NK-92 (cell line): ENCODE measurements around the gene CNKSR3.

ENCODE experiments used
- DNase-seq: peaks from one replicate; lab custom pipeline; 2025; ENCODE audit not compliant: unreplicated experiment; lab: John Stamatoyannopoulos, UW

The CNKSR3 gene

DNA sequence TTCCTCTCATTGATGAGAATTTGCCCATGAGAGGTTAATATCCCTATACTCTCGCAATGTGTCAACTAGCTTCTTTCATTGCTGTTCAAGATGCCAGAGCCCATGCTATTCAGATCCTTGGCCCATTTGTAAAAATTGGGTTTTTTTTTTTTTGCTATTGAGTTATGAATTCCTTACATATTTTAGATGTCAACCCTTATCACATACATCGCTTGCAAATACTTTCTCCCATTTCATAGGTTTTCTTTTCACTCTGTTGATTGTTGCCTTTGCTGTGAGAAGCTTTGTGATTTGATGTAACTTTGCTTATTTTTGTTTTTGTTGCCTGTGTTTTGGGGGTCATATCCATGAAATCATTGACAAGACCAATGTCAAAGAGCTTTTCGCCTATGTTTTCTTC lies 121.7 kb downstream of the CNKSR3 start:
- no peak for DNase-seq

DNA sequence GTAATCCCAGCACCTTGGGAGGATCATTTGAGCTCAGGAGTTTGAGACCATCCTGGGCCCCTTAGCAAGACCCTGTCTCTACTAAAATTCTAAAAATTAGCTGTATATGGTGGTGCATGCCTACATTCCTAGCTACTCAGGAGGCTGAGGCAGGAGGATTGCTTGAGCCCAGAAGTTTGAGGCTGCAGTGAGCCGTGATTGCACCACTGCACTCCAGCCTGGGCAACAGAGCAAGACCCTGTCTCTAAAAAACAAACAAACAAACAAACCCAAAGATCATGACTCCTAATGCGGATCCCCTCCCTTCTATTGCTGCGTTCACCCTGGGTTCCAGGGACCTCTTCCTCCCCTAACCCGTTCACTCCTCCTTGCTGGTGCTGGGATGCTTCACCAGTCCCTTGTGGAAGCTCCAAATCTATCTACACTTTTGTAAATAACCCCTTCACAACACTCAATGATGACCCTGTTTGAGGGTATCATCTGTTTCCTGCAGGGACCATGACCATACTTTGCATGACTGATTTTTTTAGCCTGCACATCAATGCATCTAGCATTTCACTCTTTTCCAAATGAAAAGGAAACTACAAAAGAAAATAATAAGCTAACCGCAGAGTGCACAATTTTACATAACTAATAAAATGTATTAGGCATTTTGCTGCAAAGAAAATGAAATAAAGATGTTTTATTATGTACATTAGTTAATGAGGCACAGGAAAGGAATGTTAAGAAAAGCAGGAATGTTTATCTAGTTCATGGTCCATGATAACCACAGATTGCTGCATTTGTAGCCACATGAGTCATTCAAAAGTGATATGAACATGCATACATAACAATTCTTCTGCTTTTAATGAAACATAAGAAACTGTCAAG lies 123.4 kb downstream of the CNKSR3 start:
- no peak for DNase-seq

GRCh38 chr6:154384191-154384590 lies 126.3 kb downstream of the CNKSR3 start:
- DNase-seq: no peak

- no peak for DNase-seq
Measured at GRCh38 chr6:154383273-154383672, 127.2 kb downstream of the CNKSR3 start.

- no peak for DNase-seq
Measured at GRCh38 chr6:154382740-154383139, 127.7 kb downstream of the CNKSR3 start.

- no peak for DNase-seq
Measured at GRCh38 chr6:154381548-154381947, 128.9 kb downstream of the CNKSR3 start.

DNA sequence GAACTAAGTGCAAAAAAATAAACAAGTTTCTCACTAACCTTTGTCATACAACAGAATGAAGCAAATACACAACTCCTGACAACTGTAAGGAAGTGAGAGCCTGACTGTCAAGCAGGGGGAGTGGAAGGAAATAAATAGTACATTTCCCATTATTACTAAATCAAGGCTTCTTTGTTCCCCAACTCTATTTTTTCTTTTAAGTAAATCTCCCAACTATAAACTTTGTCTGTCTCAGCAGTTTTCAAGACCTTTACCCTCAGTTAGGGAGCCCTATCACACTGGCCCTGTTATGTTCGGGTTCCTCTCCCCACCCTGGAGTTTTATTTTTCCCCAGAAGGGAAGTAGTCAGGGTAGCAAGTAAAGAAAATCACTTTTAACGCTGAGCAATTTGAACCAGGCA lies 129.7 kb downstream of the CNKSR3 start:
- no peak for DNase-seq

DNA sequence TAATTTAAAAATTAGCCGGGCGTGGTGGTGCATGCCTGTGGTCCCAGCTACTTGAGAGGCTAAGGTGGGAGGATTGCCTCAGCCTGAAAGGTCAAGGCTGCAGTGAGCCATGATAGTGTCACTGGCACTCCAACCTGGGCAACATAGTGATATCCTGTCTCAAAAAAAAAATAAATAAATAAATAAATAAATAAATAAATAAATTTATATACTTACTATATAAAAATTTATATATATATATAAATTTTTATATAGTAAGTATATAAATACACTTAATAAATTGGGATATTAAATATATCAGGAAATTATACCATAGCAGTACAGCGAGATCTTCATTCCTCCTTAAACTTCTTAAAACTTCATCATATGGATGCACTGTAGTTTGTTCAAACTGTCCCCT lies 130.9 kb downstream of the CNKSR3 start:
- DNase-seq: no peak

GRCh38 chr6:154378518-154378917 lies 132.0 kb downstream of the CNKSR3 start:
- no peak for DNase-seq

- no peak for DNase-seq
Measured at GRCh38 chr6:154377726-154378125, 132.8 kb downstream of the CNKSR3 start.

GRCh38 chr6:154373971-154374370 lies 136.5 kb downstream of the CNKSR3 start:
- no peak for DNase-seq

DNA sequence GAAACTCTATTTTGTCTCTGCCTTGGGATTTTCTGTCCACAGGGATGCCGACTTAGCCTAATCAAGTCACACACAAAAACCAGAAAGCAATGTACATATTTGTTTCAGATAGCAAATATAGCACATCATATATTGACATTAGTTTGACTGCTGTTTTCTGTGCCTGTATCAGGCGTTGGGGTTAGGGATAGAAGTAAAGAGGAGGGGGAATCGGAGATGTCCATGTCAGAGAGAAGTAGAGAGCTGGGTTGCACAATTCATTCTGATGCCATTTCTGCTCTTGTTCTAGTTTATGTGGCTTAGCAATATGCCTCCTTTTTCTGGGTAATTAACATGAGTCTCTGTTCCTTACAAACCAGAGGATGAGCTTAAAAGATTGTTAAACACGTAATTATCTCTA lies 139.2 kb downstream of the CNKSR3 start:
- DNase-seq: no peak

GRCh38 chr6:154370545-154370944 lies 139.9 kb downstream of the CNKSR3 start:
- no peak for DNase-seq

GRCh38 chr6:154367839-154368695 lies 142.4 kb downstream of the CNKSR3 start:
- DNase-seq: no peak

DNA sequence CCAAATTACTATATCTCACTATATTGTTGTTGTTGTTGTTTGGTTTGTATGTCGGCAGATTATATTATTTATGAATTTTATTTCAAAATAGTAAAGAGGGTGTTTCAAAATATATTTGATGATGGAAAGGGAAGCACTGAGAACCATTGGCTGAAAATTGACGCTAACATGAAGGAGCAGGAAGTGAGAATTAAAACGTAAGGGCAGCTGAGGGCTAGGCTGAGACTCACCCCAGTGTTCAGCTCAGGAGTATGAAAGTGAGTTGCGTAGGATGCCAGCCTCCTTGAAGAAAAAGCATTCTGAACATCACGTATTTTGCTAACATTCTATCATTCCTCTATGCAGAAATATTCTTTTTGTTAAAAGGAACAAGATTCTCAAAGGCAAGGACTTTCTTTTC lies 143.1 kb downstream of the CNKSR3 start:
- no peak for DNase-seq

DNA sequence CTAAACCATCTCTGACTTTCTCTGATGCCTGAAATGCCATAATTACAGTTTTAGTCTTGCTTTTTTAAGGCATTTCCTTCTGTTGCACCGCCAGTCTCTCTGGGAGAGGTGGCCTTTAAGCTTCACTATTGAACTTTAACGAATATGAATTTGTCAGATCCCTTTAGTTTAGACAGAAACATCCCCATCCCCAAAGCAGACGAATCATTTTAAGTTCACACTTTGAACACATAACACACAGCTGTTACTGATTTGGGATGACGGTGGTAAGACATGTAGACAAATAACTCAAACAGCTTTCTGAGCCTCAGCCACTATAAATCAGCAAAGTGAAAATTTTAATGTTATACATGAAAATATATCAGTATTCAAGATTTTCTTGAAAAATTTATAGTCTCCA lies 146.7 kb downstream of the CNKSR3 start:
- DNase-seq: no peak

GRCh38 chr6:154361476-154361875 lies 149.0 kb downstream of the CNKSR3 start:
- no peak for DNase-seq

- DNase-seq: no peak
Measured at GRCh38 chr6:154360476-154360875, 150.0 kb downstream of the CNKSR3 start.

DNA sequence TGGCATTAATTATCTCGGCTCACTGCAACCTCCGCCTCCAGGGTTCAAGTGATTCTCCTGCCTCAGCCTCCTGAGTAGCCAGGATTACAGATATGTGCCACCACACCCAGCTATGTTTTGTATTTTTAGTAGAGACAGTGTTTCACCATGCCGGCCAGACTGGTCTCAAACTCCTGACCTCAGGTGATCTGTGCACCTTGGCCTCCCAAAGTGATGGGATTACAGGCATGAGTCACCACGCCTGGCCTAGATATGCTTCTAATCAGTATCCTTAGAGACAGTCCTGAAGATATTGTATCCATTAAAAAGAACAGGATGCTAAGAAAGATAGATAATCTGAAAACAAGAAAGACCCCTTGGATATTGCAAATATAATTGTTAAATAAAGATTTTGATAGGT lies 150.8 kb downstream of the CNKSR3 start:
- no peak for DNase-seq

GRCh38 chr6:154359161-154359574 lies 151.3 kb downstream of the CNKSR3 start:
- DNase-seq: no peak

DNA sequence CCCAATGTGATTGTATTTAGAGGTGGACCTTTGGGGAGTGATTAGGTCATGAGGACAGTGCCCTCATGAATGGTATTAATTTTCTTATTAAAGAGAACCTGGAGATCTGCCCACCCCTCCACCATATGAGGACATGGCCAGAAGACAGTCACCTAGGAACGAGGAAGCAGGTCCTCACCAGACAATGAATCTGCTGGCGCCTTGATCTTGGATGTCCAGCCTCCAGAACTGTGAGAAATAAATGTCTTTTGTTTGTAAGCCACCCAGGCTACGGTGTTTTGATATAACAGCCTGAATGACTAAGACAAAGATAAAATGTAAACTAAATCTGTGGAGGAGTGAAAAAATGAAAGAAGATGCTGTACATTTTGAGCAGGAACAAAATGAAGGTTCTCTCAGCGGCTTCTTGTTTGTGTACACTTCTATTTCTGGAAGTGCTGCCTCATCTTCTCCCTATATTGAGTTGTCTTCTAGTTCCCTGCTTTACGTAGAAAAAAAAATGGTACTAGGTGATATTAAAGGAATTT lies 152.4 kb downstream of the CNKSR3 start:
- no peak for DNase-seq

GRCh38 chr6:154356690-154357089 lies 153.8 kb downstream of the CNKSR3 start, which contains the start of gene IPCEF1:
TSS of gene IPCEF1 (minus strand) at chr6:154356803. CDS start at chr6:154265947, 90,856 bp downstream.
- DNase-seq: no peak
